ENCODE data around the gene ATF7IP2. TPM values are rescaled to one million over a fixed set of nuclear protein-coding genes. Genes with fewer than 3 reads are reported as not detected.
"Not testable (repeated sequence)": the region's sequence is repeated elsewhere in the genome, so short reads cannot be mapped to it uniquely, and the experiment has no call there.

Gene ATF7IP2
- total RNA-seq, 1 experiment from 2014 or later = 2.2 TPM

DNA sequence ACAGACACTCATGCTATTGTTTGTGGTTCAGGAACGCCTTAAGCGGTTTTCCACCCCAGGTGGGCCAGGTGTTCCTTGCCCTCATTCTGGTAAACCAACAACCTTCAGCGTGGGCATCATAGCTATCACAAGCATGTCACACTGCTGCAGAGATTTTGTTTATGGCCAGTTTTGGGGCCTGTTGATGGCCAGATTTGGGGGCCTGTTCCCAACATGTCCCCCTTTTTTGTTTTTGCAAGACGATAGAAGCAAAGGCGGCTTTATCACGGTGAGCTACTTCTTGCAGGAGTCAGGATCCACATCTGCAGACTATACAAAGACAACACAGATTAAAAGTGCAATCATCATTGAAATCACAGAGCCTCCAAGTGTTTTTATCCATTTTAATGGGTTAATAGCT lies 32.3 kb downstream of the ATF7IP2 start:
- DNase-seq (ENCODE audit: low read depth, low spot score); in situ Hi-C loops (cut with HindIII; ENCODE audit: low pct_unique_long_range_greater_than_20kb, low sequenced_read_pairs): not testable (repeated sequence)

DNA sequence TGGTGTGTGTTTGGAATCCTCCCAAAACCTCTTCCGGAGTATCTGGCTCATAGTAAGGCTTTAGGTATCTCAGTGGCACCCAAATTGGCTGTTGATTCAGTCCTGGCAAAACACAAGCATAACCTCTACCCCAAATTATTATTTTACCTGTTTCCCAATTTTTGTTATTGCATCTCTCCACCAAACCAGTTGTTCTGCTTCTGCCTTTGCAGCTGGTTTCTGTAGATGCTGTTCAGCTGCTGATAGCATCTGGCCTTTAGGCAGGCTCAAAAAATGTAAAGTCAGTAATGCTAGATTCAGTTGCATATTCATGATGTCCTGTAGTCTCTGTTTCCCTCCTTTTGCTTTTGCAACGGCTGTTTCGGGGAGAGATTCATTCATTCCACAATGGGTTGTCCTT lies 33.8 kb downstream of the ATF7IP2 start:
- in situ Hi-C loops (cut with HindIII; ENCODE audit: low pct_unique_long_range_greater_than_20kb, low sequenced_read_pairs) = no loop called here
- DNase-seq (ENCODE audit: low read depth, low spot score) = no peak

DNA sequence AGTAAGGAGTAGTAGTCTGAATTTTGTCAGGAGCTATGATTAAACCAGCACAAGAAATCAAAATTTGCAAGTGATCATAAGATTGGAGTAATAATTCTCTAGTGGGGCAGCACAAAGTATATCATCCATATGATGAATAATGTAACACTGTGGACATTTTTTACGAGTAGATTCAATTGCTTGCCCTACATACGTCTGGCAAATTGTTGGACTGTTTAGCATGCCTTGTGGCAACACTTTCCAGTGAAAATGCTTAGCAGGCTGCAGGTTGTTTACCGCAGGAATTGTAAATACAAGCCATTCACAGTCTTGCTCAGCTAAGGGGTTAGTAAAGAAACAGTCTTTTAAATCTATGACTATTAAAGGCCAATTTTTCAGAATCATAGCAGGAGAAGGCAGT lies 35.7 kb downstream of the ATF7IP2 start:
- in situ Hi-C loops (cut with HindIII; ENCODE audit: low pct_unique_long_range_greater_than_20kb, low sequenced_read_pairs) = no loop called here
- DNase-seq (ENCODE audit: low read depth, low spot score) = no peak

DNA sequence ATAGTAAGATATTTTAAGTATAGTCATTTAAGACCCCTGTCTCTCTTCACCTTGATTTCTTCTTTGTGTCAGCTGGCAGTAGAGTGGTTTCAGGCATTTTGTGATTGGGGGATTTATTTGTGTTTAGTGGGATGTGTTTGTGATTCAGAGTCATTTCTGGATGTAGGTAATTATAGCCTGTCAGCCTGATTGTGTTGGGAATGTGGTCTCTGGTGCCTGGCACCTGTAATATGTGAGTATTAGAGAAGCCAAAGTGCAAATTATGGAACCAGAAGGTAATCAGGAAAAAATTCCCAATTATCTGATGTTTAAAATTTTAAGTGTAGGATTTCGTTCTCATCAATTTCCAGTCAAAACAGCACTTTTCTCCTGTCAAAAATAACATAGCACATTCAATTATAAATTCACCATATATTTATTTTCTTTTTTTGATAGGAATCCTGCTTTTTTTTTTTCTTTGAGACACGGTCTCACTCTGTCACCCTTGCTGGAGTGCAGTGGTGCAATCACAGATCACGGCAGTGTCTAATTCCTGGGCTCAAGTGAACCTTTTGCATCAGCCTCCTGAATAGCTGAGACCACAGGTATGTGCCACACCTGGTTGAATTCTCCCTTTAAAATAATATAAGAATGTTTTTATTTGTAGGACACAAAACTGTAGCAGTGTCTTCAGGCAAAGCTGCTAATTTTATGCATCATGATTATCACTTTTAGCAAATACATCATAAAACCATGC lies 42.7 kb downstream of the ATF7IP2 start:
- no peak for DNase-seq (ENCODE audit: low read depth, low spot score)
- in situ Hi-C loops (cut with HindIII; ENCODE audit: low pct_unique_long_range_greater_than_20kb, low sequenced_read_pairs) = no loop called here

DNA sequence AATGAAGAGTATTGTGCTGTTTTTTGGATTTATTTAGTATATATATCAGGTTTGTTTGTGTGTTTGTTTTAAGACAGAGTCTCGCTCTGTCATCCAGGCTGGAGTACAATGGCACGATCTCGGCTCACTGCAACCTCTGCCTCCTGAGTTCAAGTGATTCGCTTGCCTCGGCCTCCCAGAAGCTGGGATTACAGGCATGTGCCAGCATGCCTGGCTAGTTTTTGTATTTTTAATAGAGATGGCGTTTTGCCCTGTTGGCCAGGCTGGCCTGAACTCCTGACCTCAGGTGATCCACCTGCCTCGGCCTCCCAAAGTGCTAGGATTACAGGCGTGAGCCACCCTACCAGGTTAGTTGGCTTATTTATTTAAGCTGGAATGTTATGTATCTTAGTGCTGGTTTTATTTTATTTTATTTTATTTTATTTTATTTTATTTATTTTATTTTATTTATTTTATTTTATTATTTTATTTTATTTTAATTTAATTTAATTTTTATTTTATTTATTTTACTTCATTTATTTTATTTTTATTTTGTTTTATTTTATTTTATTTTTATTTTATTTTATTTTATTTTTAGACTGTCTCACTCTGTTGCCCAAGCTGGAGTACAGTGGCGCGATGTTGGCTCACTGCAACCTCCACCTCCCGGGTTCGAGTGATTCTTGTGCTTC lies 43.6 kb downstream of the ATF7IP2 start:
- in situ Hi-C loops (cut with HindIII; ENCODE audit: low pct_unique_long_range_greater_than_20kb, low sequenced_read_pairs); DNase-seq (ENCODE audit: low read depth, low spot score): not testable (repeated sequence)

DNA sequence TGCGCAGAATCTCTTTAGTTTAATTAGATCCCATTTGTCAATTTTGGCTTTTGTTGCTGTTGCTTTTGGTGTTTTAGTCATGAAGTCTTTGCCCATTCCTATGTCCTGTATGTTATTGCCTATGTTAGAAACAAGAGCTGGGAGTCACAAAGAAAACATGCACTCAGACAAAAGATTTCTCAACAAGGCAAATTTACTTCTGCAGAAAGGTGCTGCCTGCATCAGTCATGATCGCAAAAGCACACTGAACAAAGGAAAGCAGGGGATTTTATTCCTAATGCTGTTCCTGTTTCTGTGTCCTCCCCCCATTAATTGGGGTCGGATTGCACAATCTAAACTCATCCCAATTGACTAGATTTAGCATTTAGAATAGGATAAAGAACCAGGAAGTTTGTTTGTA lies 55.9 kb downstream of the ATF7IP2 start:
- in situ Hi-C loops (cut with HindIII; ENCODE audit: low pct_unique_long_range_greater_than_20kb, low sequenced_read_pairs) = no loop called here
- DNase-seq (ENCODE audit: low read depth, low spot score) = no peak

DNA sequence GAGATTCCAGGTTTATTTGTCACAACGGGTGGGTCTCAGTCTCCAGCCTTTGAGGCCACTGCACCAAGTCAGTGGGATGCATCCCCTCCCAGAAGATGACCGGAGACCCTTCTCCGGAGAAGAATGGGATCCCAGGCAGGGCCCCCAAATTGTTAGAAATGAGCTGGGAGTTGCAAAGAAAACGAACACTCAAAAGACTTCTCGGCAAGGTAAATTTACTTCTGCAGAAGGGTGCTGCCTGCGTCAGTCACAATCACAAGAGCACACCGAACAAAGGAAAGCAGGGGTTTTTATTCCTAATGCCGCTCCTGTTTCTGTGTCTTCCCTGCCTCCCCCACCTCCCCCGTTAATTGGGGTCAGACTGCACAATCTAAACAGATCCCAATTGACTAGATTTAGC lies 61.4 kb downstream of the ATF7IP2 start:
- in situ Hi-C loops (cut with HindIII; ENCODE audit: low pct_unique_long_range_greater_than_20kb, low sequenced_read_pairs) = no loop called here
- DNase-seq (ENCODE audit: low read depth, low spot score) = no peak

DNA sequence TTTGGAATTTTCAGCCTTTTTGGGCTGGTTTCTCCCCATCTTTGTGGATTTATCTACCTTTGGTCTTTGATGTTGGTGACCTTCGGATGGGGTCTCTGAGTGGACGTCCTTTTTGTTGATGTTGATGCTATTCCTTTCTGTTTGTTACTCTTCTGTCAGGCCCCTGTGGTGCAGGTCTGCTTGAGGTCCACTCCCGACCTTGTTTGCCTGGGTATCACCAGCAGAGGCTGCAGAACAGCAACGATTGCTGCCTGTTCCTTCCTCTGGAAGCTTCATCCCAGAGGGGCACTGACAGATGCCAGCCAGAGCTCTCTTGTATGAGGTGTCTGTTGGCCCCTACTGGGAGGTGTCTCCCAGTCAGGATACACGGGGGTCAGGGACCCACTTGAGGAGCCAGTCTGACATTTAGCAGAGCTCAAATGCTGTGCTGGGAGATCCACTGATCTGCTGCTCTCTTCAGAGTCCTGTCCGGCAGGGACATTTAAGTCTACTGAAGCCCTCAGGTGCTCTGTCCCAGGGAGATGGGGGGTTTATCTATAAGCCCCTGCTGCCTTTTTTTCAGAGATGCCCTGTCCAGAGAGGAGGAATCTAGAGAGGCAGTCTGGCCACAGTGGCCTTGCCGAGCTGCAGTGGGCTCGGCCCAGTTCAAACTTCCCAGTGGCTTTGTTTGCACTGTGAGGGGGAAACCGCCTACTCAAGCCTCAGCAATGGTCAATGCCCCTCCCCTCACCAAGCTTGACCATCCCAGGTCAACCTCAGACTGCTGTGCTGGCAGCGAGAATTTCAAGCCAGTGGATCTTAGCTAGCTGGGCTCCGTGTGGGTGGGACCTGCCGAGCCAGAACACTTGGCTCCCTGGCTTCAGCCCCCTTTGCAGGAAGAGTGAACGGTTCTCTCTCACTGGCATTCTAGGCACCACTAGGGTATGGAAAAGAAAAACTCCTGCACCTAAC lies 66.6 kb downstream of the ATF7IP2 start:
- DNase-seq (ENCODE audit: low read depth, low spot score); in situ Hi-C loops (cut with HindIII; ENCODE audit: low pct_unique_long_range_greater_than_20kb, low sequenced_read_pairs): not testable (repeated sequence)

DNA sequence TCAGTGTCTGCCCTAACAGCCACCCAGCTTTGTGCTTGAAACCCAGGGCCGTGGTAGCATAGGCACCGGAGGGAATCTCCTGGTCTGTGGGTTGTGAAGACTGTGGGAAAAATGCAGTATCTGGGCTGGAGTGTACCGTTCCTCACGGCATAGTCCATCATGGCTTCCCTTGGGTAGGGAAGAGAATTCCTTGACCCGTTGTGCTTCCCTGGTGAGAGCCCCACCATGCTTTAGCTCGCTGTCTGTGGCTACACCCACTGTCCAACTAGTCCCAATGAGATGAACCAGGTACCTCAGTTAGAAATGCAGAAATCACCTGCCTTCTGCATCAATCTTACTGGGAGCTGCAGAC lies 67.3 kb downstream of the ATF7IP2 start:
- no peak for DNase-seq (ENCODE audit: low read depth, low spot score)
- in situ Hi-C loops (cut with HindIII; ENCODE audit: low pct_unique_long_range_greater_than_20kb, low sequenced_read_pairs) = no loop called here

DNA sequence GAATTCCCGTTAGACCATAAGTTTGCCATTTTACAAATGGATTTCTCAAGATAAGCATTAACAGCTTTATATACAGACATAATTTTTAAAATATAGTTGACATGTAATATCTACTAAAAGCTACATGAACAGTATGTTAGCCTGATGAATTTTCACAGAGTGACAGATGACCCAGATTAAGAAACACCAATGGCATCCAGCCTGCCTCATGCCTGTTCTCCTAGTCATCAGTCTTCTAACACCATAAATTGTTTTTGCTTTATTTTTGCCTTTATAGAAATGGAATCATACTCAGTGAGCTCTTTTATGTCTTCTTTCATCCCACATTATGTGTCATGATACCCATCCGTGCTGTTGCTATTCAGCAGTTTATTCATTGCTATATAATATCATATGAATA lies 80.0 kb downstream of the ATF7IP2 start:
- no peak for DNase-seq (ENCODE audit: low read depth, low spot score)
- in situ Hi-C loops (cut with HindIII; ENCODE audit: low pct_unique_long_range_greater_than_20kb, low sequenced_read_pairs) = no loop called here

DNA sequence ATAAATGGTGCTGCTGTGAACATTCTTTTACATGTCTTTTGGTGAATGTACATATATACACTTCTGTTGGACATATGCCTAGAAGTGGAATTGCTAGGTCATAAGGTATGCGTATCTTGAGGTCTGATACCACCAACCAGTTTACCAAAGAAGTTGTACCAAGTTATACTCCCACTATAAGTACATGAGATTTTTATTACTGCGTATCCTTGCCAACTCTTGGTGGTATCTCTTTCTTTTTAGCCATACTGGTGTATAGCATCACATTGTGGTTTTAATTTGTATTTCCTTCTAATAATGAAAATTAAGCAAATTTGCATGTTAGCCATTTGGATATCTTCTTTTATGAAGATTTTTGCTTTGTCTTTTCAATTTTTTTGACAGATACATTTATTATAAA lies 80.5 kb downstream of the ATF7IP2 start:
- in situ Hi-C loops (cut with HindIII; ENCODE audit: low pct_unique_long_range_greater_than_20kb, low sequenced_read_pairs) = no loop called here
- no peak for DNase-seq (ENCODE audit: low read depth, low spot score)

DNA sequence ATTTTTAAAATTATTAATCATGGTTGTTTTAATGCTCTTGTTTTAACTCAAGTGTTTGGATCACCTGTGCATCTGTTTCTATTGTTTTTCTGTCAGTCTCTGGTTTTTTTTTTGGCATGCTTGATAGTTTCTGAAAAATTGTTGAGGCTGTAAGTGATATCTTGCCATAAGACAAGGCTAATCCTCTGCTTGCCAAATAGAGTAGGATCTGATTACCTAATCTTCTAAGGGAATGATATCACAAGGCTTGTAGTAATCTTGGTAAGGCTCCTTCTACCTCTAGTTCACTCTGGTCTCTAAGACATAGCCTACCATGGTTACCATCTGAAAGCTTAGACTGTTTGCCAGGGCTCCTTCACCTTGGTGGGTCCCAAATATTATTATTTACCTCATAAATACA lies 81.0 kb downstream of the ATF7IP2 start:
- no peak for DNase-seq (ENCODE audit: low read depth, low spot score)
- in situ Hi-C loops (cut with HindIII; ENCODE audit: low pct_unique_long_range_greater_than_20kb, low sequenced_read_pairs) = no loop called here

DNA sequence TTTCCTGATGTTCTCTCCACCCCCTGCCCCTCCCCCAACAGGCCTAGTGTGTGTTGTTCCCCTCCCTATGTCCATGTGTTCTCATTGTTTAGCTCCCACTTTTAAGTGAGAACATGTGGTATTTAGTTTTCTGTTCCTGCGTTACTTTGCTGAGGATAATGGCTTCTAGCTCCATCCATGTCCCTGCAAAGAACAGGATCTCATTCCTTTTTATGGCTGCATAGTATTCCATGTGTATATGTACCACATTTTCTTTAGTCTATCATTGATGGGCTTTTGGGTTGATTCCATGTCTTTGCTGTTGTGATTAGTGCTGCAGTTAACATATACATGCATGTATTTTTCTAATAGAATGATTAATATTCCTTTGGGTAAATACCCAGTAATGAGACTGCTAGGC lies 90.8 kb downstream of the ATF7IP2 start:
- DNase-seq (ENCODE audit: low read depth, low spot score); in situ Hi-C loops (cut with HindIII; ENCODE audit: low pct_unique_long_range_greater_than_20kb, low sequenced_read_pairs): not testable (repeated sequence)

DNA sequence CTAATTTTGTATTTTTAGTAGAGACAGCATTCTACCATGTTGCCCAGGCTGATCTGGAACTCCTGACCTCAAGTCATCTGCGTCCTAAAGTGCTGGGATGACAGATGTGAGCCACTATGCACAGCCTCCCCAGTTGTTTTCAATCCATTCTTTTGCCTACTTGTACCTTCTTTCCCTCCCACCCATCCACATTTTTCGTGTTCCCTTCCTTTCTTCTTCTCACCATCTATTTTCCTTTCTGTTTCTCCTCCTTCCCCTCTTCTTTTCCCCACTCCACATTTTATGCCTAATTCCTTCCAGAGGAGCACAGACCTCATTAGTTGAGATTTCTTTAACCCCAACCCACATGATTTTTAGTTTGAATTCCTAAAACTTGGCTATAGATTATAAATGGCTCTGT lies 94.3 kb downstream of the ATF7IP2 start:
- in situ Hi-C loops (cut with HindIII; ENCODE audit: low pct_unique_long_range_greater_than_20kb, low sequenced_read_pairs) = no loop called here
- DNase-seq (ENCODE audit: low read depth, low spot score) = no peak

DNA sequence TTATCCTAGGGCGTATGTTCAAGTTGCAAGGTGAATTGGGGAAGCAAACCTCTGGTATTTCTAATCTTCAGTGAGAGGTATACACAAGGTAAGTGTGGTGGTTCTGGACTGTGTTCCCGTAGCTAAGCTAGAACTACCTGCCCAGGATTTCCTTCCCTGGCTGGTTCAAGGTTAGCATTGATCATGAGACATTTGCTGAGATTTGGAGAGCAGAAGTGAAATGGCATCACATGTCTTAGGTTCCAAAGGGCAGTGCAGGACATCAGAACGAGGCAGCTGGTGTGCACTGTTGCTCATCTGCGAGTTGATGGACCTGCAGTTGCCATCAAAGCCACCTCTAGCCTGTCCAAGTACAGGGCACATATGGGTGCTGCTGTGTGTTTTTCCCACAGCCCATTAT lies 99.3 kb downstream of the ATF7IP2 start:
- no peak for DNase-seq (ENCODE audit: low read depth, low spot score)
- in situ Hi-C loops (cut with HindIII; ENCODE audit: low pct_unique_long_range_greater_than_20kb, low sequenced_read_pairs) = no loop called here

DNA sequence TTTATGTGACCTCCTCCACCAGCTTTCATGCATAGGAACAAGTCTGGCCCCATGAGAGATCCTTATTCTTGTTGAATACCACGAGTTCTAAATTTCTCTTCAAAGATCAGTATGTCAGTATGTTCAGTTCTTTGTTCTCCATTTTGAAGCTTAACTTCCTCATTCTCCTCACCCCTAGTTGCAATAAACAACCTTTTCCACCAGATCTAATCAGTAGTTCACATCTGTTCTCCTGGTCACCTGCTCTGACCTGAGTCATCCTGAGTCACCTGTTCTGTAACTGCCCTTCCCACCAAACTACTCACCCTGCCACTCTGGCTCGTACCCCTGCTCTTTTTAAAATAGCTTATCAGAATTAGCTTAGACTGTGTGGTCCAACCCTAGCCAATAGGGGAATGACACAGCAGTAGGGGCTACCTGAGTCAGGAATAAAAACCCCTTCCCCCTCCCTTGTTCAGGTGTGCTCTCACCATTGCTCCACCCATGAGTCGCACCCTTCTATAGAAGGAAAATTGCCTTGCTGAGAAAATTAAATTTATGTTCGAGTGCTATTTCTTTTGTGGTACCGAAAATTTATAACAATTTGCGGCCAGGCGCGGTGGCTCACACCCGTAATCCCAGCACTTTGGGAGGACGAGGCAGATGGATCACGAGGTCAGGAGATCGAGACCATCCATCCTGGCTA lies 100.0 kb downstream of the ATF7IP2 start:
- in situ Hi-C loops (cut with HindIII; ENCODE audit: low pct_unique_long_range_greater_than_20kb, low sequenced_read_pairs) = no loop called here
- DNase-seq (ENCODE audit: low read depth, low spot score) = no peak

DNA sequence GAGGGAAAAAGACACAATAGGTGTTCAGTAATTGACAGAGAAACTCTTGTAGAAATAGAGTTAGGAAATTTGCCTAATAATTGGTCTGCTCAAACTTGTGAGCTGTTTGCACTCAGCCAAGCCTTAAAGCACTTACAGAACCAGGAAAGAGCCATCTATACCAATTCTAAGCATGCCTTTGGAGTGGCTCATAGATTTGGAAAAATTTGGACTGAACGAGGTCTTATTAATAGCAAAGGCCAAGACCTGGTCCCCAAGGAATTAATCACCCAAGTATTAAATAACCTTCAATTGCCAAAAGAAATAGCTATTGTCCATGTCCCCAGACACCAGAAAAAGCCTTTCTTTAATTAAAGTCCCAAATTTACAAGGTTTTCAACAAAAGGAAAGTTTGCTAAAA lies 104.3 kb downstream of the ATF7IP2 start:
- in situ Hi-C loops (cut with HindIII; ENCODE audit: low pct_unique_long_range_greater_than_20kb, low sequenced_read_pairs) = no loop called here
- no peak for DNase-seq (ENCODE audit: low read depth, low spot score)

DNA sequence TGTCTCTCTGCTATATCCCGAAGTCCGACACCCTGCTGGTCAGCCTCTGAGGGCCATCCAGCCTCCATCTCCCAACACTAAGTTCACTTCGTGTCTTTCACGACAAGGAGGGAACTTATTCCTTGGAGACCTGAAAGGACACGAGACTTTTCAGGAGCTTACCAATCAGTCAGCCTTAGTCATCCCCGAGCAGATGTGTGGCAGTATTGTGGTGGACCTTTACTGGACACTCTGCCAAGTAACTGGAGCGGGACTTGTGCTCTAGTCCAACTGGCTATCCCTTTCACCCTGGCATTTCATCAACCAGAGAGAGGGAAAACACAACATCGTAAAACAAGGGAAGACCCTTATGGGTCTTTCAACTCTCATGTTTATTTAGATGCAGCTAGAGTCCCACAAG lies 107.4 kb downstream of the ATF7IP2 start:
- in situ Hi-C loops (cut with HindIII; ENCODE audit: low pct_unique_long_range_greater_than_20kb, low sequenced_read_pairs) = no loop called here
- no peak for DNase-seq (ENCODE audit: low read depth, low spot score)
